CD8-positive, alpha-beta memory T cell (primary cell): ENCODE data around the gene RAB30. TPM values are rescaled to one million over a fixed set of nuclear protein-coding genes. Genes with fewer than 3 reads are reported as not detected.
A peak's percentile ranks its signal among the peaks of the same experiment; 100 is the strongest.

Source experiments
- CTCF ChIA-PET: fragments of 350-600 bp; sonication (Branson Sonifier 250); formaldehyde crosslinking; loops from one replicate; lab custom pipeline; 2021; ENCODE audit warnings: antibody characterized with exemption; lab: Charles Lee
- POLR2A ChIA-PET: fragments of 350-600 bp; sonication (Branson Sonifier 250); formaldehyde crosslinking; loops from one replicate; lab custom pipeline; 2021; ENCODE audit warnings: antibody characterized with exemption; lab: Charles Lee
- DNase-seq, 5 donors: peaks; one replicate each; pipeline versions ENCODE4 v3.0.0 to v3.0.0-alpha.2; 2020 to 2022; ENCODE audit warnings: mixed read lengths in 1 of 5
- H3K27ac ChIP-seq: one replicate; pipeline ENCODE4 v1.7.0; 2013; ENCODE audit warnings: low read depth, mild to moderate bottlenecking, low read length, moderate library complexity
- H3K27me3 ChIP-seq: 2 replicates; pipeline ENCODE4 v1.7.0; 2013; ENCODE audit warnings: low read length, mild to moderate bottlenecking; ENCODE audit not compliant: insufficient read depth, poor library complexity, severe bottlenecking
- H3K36me3 ChIP-seq: 2 replicates; pipeline ENCODE4 v1.7.0; 2013; ENCODE audit warnings: mild to moderate bottlenecking, low read length, moderate library complexity; ENCODE audit not compliant: insufficient read depth
- H3K4me1 ChIP-seq: 2 replicates; pipeline ENCODE4 v1.7.0; 2013; ENCODE audit warnings: mild to moderate bottlenecking, low read length, moderate library complexity; ENCODE audit not compliant: insufficient read depth
- H3K4me3 ChIP-seq: 2 replicates; pipeline ENCODE4 v1.7.0; 2013; ENCODE audit warnings: mild to moderate bottlenecking, low read length
- H3K9me3 ChIP-seq: 2 replicates; pipeline ENCODE4 v1.7.0; 2013; ENCODE audit warnings: mild to moderate bottlenecking, low read length
- H3K27ac Mint-ChIP-seq, 8 donors: one replicate each; pipeline ENCODE4 v1.8.0; 2020 to 2021; ENCODE audit warnings: mixed read lengths in 8 of 8, mild to moderate bottlenecking in 6 of 8, inconsistent platforms in 3 of 8, moderate library complexity in 3 of 8
- H3K27me3 Mint-ChIP-seq, 2 donors: one replicate each; pipeline ENCODE4 v1.8.0; 2020 to 2021; ENCODE audit warnings: mixed read lengths in 2 of 2, mild to moderate bottlenecking in 1 of 2, moderate library complexity in 1 of 2
- H3K36me3 Mint-ChIP-seq, 3 donors: one replicate each; pipeline ENCODE4 v1.8.0; 2020 to 2021; ENCODE audit warnings: mixed read lengths in 3 of 3, inconsistent platforms in 1 of 3, mild to moderate bottlenecking in 1 of 3
- H3K4me1 Mint-ChIP-seq, 3 donors: one replicate each; pipeline ENCODE4 v1.8.0; 2020 to 2021; ENCODE audit warnings: mixed read lengths in 3 of 3, inconsistent platforms in 1 of 3, mild to moderate bottlenecking in 1 of 3
- H3K4me3 Mint-ChIP-seq, 7 donors: one replicate each; pipeline ENCODE4 v1.8.0; 2020 to 2021; ENCODE audit warnings: mixed read lengths in 7 of 7, mild to moderate bottlenecking in 6 of 7, moderate library complexity in 4 of 7, inconsistent platforms in 2 of 7
- H3K9me3 Mint-ChIP-seq, 5 donors: one replicate each; pipeline ENCODE4 v1.8.0; 2020 to 2022; ENCODE audit warnings: mixed read lengths in 5 of 5, mild to moderate bottlenecking in 3 of 5, moderate library complexity in 2 of 5, inconsistent platforms in 1 of 5
- polyA plus RNA-seq: library from polyadenylated mRNA; unstranded; fragments of 300-500 nt; fragmentation: Illumina TruSeq; gene quantifications from one replicate; pipeline ENCODE4 v1.2.3, GENCODE V29; 2021
- total RNA-seq, 2 experiments: library from RNA; stranded (reverse); gene quantifications; one replicate each; pipeline ENCODE4 v1.2.3, GENCODE V29; 2021

RAB30 gene
- total and polyA plus RNA-seq, 3 experiments from 2014 or later, result 5.1 to 17.1 (median 15.7) TPM

DNA sequence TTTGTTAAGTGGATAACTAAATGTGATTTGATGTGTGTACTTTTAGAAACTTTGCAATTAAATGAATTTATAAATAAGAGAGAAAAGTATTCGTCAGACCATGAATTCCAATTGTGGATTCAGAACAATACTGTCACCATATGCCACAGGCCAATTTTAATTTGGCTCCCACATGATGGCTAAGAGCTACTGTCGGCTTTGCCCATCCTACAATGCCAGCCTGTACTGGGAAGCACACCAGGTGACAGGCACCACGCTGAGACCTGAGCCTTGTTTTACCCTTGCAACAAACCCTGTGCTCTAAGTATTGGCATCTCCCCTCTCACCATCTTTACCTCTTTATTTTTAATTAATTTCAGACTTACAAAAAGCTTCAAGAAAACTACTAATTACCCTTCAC is 14.0 kb downstream of the RAB30 start:
- Histone ChIP-seq H3K4me1 (peaks cover 18% of the 10 kb centered on the region), H3K27ac (no peak overlapping the region), H3K27me3 (no peaks in the 10 kb centered on the region), H3K36me3 (no peaks in the 10 kb centered on the region), H3K4me3 (no peak overlapping the region), H3K9me3 (no peaks in the 10 kb centered on the region)
- Mint-ChIP-seq H3K4me3 (no peak overlapping the region), H3K4me1 (peaks cover 29 to 49% (median 43%) of the 10 kb centered on the region in 3 donors), H3K9me3 (no peaks in the 10 kb centered on the region), H3K27ac (no peak overlapping the region), H3K27me3 (no peaks in the 10 kb centered on the region), H3K36me3 (peaks cover 4 to 15% (median 5%) of the 10 kb centered on the region in 3 donors)
- POLR2A ChIA-PET, result interaction anchor here (0.7 kb wide), 1 partner anchor 12 kb away, joined by 3 read pairs; no protein-coding TSS in a partner anchor
- DNase-seq, result no peak
- CTCF ChIA-PET, result interaction anchor here (1.7 kb wide), 1 partner anchor 135 kb away, joined by 3 read pairs; no protein-coding TSS in a partner anchor

DNA sequence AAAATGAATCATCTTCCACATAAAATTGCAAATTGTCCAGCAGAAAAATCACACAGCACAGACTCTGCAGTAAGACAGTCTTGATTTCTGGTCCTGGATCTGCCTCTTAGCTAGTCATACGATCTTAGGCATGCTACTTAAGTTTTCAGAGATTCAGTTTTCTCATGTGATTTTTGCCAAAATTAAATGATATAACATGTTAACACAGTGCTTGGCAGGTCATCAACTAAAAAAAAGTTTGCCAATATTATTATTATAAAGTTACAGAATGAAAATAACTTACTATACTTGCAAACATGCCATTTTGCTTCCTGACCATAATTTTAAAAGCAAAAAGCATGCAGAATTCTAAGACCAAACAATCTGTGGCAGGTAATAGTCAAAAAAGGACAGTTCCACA is 15.1 kb downstream of the RAB30 start:
- H3K9me3 Mint-ChIP-seq, result peaks cover 0 to under 1% (median 0%) of the 10 kb centered on the region in 5 donors
- Histone ChIP-seq H3K27me3 (no peaks in the 10 kb centered on the region), H3K4me1 (peaks cover 10% of the 10 kb centered on the region), H3K4me3 (no peak overlapping the region), H3K27ac (no peak overlapping the region), H3K9me3 (no peaks in the 10 kb centered on the region), H3K36me3 (no peaks in the 10 kb centered on the region)
- H3K36me3 Mint-ChIP-seq, result peaks cover 4 to 15% (median 7%) of the 10 kb centered on the region in 3 donors
- no peak overlapping the region for H3K4me3 Mint-ChIP-seq
- no peaks in the 10 kb centered on the region for H3K27me3 Mint-ChIP-seq
- no peak overlapping the region for H3K27ac Mint-ChIP-seq
- DNase-seq, result no peak
- ChIA-PET CTCF (interaction anchor here (1.7 kb wide), 1 partner anchor 134 kb away, joined by 3 read pairs; no protein-coding TSS in a partner anchor), POLR2A (interaction anchor here (0.9 kb wide), 1 partner anchor 14 kb away, joined by 3 read pairs; no protein-coding TSS in a partner anchor)
- H3K4me1 Mint-ChIP-seq, result peaks cover 21 to 44% (median 34%) of the 10 kb centered on the region in 3 donors

DNA sequence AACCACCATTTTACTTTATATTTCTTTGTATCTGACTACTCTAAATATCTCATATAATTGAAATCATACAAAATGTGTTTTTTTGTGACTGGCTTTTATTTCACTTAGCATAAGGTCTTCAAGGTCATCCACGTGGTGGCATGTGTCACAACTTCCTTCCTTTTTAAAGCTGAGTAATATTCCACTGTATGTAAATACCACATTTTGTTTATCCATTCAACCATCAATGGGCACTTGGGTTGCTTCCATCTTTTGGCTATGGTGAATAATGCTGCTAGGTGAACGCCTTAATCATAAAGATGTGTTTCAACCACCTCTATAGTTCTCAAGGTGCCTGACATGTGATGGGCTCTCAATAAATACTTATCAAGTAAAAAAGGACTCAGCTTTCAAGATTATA is 15.5 kb downstream of the RAB30 start:
- no peak for DNase-seq
- H3K27ac Mint-ChIP-seq, result no peak overlapping the region

DNA sequence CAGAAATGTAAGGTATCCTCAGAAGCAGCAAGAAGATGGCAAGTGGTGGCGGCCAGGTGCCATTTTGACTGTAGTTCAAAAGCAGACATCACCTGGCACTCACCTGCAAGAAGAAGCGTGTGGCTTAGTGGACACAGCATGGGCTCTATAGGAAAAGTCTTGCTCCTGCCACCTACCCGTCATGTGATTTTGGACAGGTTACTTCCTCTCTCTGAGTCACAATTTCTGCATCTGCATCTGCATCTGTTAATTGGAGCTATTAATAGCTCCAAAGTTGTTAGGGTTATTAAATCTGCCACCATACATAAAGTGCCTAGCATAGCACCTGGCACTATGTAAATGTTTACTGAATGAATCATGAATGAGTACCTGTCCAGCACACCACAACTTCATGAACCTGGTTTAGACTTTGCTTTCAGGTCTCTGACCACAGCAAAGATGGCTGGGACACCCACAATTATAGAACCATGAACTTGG is 16.8 kb downstream of the RAB30 start:
- Histone ChIP-seq H3K27me3 (no peaks in the 10 kb centered on the region), H3K4me1 (peaks cover 10% of the 10 kb centered on the region), H3K4me3 (no peak overlapping the region), H3K36me3 (no peaks in the 10 kb centered on the region), H3K27ac (no peak overlapping the region), H3K9me3 (no peaks in the 10 kb centered on the region)
- Mint-ChIP-seq H3K9me3 (peaks cover 0 to 6% (median 0%) of the 10 kb centered on the region in 5 donors), H3K27me3 (no peaks in the 10 kb centered on the region), H3K27ac (no peak overlapping the region), H3K4me1 (peaks cover 19 to 29% (median 27%) of the 10 kb centered on the region in 3 donors), H3K4me3 (no peak overlapping the region), H3K36me3 (peaks cover 6 to 16% (median 11%) of the 10 kb centered on the region in 3 donors)
- no peak for DNase-seq
- ChIA-PET POLR2A (no interaction called here), CTCF (interaction anchor here (1.0 to 1.4 kb wide), 2 partner anchors 9 to 13 kb away, joined by 3 to 4 read pairs; no protein-coding TSS in a partner anchor)

More for the DNA sequence above, 15.5 kb downstream of the RAB30 start:
- POLR2A ChIA-PET, result interaction anchor here (0.9 kb wide), 1 partner anchor 14 kb away, joined by 3 read pairs; no protein-coding TSS in a partner anchor
- Histone ChIP-seq H3K4me3 (no peak overlapping the region), H3K4me1 (peaks cover 10% of the 10 kb centered on the region), H3K36me3 (no peaks in the 10 kb centered on the region), H3K27me3 (no peaks in the 10 kb centered on the region), H3K27ac (no peak overlapping the region), H3K9me3 (no peaks in the 10 kb centered on the region)
- Mint-ChIP-seq H3K4me3 (peak overlapping the region in 1 of 7 donors; percentile 16), H3K4me1 (peaks cover 21 to 40% (median 31%) of the 10 kb centered on the region in 3 donors), H3K9me3 (peaks cover 0 to 5% (median 0%) of the 10 kb centered on the region in 5 donors), H3K27me3 (no peaks in the 10 kb centered on the region), H3K36me3 (peaks cover 6 to 15% (median 9%) of the 10 kb centered on the region in 3 donors)
- CTCF ChIA-PET, result no interaction called here

DNA sequence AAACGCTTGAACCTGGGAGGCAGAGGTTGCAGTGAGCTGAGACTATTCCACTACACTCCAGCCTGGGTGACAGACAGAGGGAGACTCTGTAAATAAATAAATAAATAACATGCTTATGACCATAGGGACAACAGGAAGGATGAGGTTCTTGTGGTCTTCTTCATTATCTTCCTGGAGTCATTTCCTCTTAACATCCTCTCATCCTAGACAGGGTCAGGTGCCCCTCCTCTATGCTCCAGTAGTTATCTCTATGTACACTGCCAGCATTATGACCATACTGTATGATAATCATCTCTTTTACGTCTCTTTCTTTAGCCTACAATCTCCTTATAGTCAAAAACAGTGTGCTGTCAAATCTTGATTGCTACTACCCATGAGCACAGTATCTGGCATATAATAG is 17.7 kb downstream of the RAB30 start:
- Histone ChIP-seq H3K27me3 (no peaks in the 10 kb centered on the region), H3K4me1 (peaks cover 10% of the 10 kb centered on the region), H3K27ac (no peak overlapping the region), H3K4me3 (no peak overlapping the region), H3K36me3 (no peaks in the 10 kb centered on the region), H3K9me3 (no peaks in the 10 kb centered on the region)
- H3K27ac Mint-ChIP-seq, result peak overlapping the region in 2 of 8 donors; percentile 16 to 83
- H3K27me3 Mint-ChIP-seq, result no peaks in the 10 kb centered on the region
- peaks cover 0 to 6% (median 0%) of the 10 kb centered on the region in 5 donors for H3K9me3 Mint-ChIP-seq
- H3K4me1 Mint-ChIP-seq, result peaks cover 19 to 29% (median 27%) of the 10 kb centered on the region in 3 donors
- peak overlapping the region in 1 of 7 donors; percentile 10 for H3K4me3 Mint-ChIP-seq
- DNase-seq, result no peak
- CTCF ChIA-PET, result interaction anchor here (1.4 kb wide), 1 partner anchor 14 kb away, joined by 3 read pairs; no protein-coding TSS in a partner anchor
- POLR2A ChIA-PET, result interaction anchor here (0.6 kb wide), 1 partner anchor 219 kb away, joined by 4 read pairs; no protein-coding TSS in a partner anchor
- H3K36me3 Mint-ChIP-seq, result peaks cover 3 to 16% (median 11%) of the 10 kb centered on the region in 3 donors

DNA sequence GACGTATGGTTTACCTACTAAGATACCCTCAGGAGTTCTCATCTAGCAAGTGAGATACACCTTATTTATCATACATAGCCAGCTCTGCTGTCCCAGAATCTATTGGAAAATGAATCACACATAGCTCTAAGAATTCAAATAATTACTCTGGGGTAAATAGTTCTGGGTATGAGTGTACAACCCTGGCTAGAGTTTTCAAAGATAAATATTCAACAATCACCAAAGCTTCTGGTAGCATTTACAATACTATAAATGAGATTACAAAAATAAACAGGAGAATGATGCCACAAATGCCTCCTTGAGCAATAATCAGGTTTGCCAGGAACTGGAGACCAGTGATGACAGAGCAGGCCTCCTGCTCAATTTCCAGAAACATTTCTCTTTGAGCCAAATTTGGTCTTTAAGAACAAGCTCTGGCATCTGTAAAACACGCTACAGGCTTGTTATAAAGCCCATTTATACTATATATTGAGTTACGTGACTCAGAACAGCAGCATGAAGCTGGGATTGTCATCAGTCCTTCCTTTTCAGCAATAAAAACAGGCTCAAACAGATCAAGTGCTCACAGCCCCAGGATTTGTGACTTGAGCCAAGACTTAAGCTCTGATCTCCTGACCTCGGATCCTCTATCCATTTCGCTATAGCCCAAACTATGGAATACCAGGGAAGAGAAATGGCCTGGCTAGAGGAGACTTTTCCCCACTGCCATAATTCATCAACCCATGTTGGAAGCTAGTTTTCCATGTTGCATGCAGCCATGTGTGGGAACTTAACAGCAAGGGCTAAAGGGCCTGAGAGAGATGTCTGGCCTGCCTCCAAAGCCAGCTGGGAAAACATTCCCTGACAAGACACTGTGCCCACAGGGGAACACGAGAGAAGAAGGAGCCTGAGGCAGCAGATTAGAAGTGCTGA is 19.7 kb downstream of the RAB30 start:
- no peak for DNase-seq
- Mint-ChIP-seq H3K27me3 (no peaks in the 10 kb centered on the region), H3K4me3 (no peak overlapping the region), H3K9me3 (peaks cover 0 to 6% (median 0%) of the 10 kb centered on the region in 5 donors), H3K27ac (no peak overlapping the region), H3K4me1 (peaks cover 19 to 33% (median 29%) of the 10 kb centered on the region in 3 donors), H3K36me3 (peaks cover 3 to 16% (median 11%) of the 10 kb centered on the region in 3 donors)
- ChIA-PET POLR2A (no interaction called here), CTCF (interaction anchor here (1.2 kb wide), 1 partner anchor 10 kb away, joined by 3 read pairs; no protein-coding TSS in a partner anchor)
- Histone ChIP-seq H3K9me3 (no peaks in the 10 kb centered on the region), H3K4me1 (peaks cover 10% of the 10 kb centered on the region), H3K36me3 (no peaks in the 10 kb centered on the region), H3K27ac (no peak overlapping the region), H3K27me3 (no peaks in the 10 kb centered on the region), H3K4me3 (no peak overlapping the region)

DNA sequence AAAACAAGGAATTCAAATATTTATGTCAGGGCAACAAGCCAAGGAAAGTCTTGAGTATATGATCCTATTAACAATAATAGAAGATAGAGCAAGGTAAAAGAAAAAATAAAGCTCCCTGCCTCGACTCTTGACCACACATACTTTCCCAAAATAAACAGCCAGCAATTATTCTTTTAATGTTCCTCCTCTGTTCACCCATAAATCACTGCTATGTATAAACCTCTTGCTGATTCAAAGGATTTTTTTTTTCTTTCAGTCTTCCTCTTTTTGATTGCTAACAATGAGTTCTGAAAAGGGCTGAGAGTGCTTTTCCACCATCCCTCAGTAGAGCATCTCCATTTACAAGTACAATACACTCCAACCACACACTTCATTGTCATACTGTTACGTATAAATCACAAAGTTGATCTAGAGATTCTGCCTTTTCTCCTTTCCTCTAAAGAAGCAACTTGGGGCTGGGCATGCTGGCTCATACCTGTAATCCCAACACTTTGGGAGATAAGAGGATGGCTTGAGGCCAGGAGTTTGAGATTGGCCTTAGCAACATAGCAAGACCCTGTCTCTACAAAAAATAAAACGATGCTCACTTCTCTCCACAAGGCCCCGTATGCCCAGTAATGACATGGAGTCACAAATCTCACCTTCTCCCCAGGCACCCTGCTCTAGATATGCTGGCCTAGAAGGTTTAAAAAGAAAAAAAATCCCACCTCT is 24.0 kb downstream of the RAB30 start:
- Mint-ChIP-seq H3K4me1 (peaks cover 11 to 32% (median 22%) of the 10 kb centered on the region in 3 donors), H3K9me3 (peaks cover 0 to 6% (median 0%) of the 10 kb centered on the region in 5 donors)
- POLR2A ChIA-PET, result no interaction called here

More for the DNA sequence above, 24.0 kb downstream of the RAB30 start:
- H3K27me3 Mint-ChIP-seq, result no peaks in the 10 kb centered on the region
- Histone ChIP-seq H3K36me3 (no peaks in the 10 kb centered on the region), H3K27ac (no peak overlapping the region), H3K27me3 (no peaks in the 10 kb centered on the region), H3K4me3 (no peak overlapping the region), H3K4me1 (no peaks in the 10 kb centered on the region), H3K9me3 (no peaks in the 10 kb centered on the region)
- no peak overlapping the region for H3K4me3 Mint-ChIP-seq
- CTCF ChIA-PET, result interaction anchor here (1.3 to 1.6 kb wide), 2 partner anchors 17 to 28 kb away, joined by 3 read pairs; no protein-coding TSS in a partner anchor
- no peak for DNase-seq
- H3K36me3 Mint-ChIP-seq, result peaks cover 2 to 11% (median 8%) of the 10 kb centered on the region in 3 donors
- H3K27ac Mint-ChIP-seq, result no peak overlapping the region
